HG02943 (cell line): ENCODE data around the gene AKAP10.
"Not testable (repeated sequence)": the region's sequence is repeated elsewhere in the genome, so short reads cannot be mapped to it uniquely, and the experiment has no call there.

Experiments used
- ATAC-seq: cut with Tn5 transposase; IDR thresholded peaks from one replicate; pipeline ENCODE4 v1.9.1; 2021; ENCODE audit warnings: mild to moderate bottlenecking, low read depth, moderate library complexity; ENCODE audit not compliant: unreplicated experiment

Gene AKAP10

GRCh38 chr17:19935169-19935568, 42.5 kb downstream of the AKAP10 start:
- no peak for ATAC-seq

GRCh38 chr17:19933628-19934027, 44.0 kb downstream of the AKAP10 start:
- no peak for ATAC-seq

- no peak for ATAC-seq
Observed at GRCh38 chr17:19933221-19933620, 44.4 kb downstream of the AKAP10 start.

DNA sequence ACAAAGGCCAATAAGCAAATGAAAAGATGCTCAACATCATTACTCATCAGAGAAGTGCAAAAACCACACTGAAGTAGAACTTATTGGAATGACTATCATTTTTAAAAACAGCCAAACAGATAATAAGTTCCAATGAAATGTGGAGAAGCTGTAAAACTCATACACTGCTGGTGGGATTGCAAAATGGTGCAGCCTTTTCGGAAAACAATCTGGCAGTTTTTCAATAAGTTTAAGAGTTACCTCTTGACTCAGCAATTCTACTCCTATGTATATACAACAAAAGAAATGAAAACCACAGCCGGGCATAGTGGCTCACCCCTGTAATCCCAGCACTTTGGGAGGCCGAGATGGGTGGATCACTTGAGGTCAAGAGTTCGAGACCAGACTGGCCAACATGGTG, 49.3 kb downstream of the AKAP10 start:
- ATAC-seq, result no peak

- no peak for ATAC-seq
Observed at GRCh38 chr17:19915245-19915978, 62.2 kb downstream of the AKAP10 start.

DNA sequence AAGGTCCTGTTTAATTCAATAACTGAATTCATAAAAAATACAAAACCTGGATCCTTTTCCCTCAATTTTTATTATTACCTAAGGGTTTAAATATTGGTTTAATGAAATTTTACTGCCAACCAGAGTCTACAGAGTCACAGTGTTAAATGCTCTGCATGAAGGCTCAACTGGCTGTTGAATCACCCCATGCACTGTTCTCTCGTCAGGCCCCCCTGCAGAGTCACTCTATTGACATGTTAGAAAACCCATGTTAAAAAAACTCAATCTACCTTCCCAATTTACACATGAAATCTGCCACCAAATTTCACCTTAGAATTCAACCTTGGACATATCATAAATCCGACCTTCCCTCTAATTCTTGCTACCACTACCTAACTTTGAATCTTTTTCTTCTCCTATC, 66.6 kb downstream of the AKAP10 start:
- no peak for ATAC-seq

GRCh38 chr17:19909139-19909538, 68.5 kb downstream of the AKAP10 start:
- ATAC-seq, result no peak

- ATAC-seq, result no peak
Observed at GRCh38 chr17:19905502-19905901, 72.1 kb downstream of the AKAP10 start.

DNA sequence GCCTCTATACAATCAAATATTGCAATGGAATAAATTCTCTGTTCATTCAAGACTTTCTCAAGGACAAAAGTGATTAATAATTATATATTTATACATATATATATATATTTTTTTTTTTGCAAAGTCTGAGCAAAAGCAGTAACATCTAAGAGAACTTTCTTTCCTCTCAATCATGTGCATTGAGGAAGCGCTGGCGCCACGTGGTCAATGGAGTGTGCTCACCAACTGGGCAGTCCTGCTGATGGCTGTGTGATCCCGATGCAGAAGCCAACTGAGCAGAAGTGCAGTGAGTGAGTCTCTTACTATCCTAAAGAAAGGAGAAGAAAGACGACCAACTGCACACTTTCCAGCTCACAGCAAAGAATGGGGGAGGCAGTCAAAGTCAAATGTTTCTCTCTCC, 72.7 kb downstream of the AKAP10 start:
- ATAC-seq, result no peak

GRCh38 chr17:19904412-19904811, 73.2 kb downstream of the AKAP10 start:
- ATAC-seq, result no peak

- ATAC-seq, result no peak
Observed at GRCh38 chr17:19900809-19901208, 76.8 kb downstream of the AKAP10 start.

GRCh38 chr17:19897903-19898302, 79.7 kb downstream of the AKAP10 start:
- ATAC-seq, result no peak

GRCh38 chr17:19897090-19897837, 80.4 kb downstream of the AKAP10 start:
- no peak for ATAC-seq

GRCh38 chr17:19896679-19897078, 80.9 kb downstream of the AKAP10 start:
- ATAC-seq, result no peak

DNA sequence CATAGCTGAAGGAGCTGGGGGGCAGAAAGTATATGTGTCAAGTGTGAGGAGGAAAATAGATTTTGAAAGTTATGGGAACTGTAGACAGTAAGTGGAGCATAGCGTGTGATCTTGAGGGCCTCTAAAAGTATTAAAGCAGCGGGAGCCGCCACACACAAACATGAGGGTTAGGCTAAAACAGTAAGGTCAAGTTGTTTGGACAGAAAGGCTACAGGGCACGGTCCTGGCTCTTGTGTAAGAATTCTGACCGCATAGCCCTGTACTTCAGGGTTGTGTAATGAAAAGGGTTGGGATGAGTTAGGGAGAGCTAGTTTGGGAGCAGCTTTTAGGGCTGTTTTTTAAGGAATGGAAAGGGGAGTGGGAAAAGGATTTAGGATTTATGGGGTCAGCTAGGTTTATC, 87.1 kb downstream of the AKAP10 start:
- ATAC-seq, result not testable (repeated sequence)

DNA sequence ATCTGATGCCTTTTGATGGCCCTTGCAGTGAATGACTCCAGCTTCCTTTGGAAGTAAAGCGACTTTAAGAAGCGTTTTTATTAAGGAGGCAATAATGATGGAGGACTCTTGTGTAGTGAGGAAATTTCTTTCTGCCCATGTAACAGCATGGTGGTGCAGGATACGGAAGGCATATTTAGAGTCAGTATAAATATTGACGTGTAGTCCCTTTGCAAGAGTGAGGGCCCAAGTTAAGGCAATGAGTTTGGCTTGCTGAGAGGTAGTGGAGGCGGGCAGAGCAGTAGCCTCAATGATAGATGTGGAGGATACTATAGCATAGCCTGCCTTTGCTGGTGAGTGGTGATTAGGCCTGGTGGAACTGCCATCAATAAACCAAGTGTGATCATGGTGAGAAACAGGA, 87.6 kb downstream of the AKAP10 start:
- ATAC-seq, result not testable (repeated sequence)

GRCh38 chr17:19886116-19886515, 91.5 kb downstream of the AKAP10 start:
- ATAC-seq, result no peak

DNA sequence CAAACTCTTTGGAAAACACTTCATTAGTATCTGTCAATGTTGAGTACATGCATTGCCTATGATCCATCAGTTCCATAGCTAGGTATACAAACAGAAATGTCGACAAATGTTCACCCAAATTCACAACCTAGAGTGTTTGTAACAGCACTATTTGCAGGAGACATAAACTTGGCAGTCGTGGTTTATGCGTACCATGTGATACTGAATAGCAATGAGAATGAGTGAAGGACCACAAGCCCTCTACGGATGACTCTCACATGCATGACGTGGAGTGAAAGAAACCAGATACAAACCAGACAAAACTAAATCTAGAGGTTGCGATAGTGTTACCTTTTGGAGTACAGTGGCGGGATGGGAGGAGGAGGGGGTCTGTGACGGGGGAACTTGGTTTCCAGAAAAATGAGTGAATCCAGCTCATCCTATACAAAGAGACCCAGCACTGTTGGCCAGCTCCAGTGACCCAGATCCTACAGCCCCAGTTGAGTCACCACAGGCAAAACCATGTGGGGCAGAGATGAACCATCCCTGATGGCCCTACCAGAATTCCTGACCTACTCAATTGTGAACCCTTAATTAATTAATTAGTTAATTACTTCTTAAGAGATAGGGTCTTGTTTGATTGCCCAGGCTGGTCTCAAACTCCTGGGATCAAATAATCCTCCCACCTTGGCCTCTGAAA, 94.0 kb downstream of the AKAP10 start:
- ATAC-seq, result no peak

GRCh38 chr17:19880393-19880792, 97.2 kb downstream of the AKAP10 start:
- no peak for ATAC-seq

- no peak for ATAC-seq
Observed at GRCh38 chr17:19877364-19877945, 100.2 kb downstream of the AKAP10 start.

DNA sequence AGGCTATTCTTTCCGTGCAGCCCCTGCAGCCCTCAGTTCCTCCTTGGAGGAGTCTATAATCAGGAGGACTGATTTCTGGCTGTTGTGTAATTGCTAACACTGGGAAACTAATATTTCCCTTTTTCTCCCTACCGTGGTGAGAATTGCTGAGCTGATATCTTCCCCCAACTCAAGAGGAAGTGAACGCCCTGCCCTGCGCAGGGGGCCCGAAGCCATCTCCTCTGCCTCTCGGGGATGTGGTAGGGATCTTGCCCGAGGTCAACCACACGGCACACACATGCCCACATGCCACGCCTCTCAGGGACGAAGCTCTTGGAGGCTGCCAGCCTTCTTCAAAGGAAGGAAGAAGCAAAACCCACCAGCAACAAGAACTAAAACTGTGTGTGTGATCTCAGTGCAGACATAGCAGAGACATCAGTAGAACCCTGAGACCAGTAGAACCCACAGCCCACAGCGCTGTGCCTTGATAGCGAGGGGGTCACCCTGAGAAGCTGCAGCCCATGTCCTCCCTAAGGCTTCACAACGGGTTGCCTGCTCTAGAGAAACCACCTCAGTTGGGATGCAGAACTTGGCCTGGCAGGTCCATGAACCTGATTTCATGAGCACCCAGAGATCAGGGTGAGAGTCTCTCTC, 101.0 kb downstream of the AKAP10 start:
- ATAC-seq, result no peak
